Measurements from ENCODE around the gene PPP1R15B. TPM values are rescaled to one million over a fixed set of nuclear protein-coding genes. Genes with fewer than 3 reads are reported as not detected.

PPP1R15B gene
- total RNA-seq, 2 experiments from 2014 or later: 76.0 to 76.1 TPM

DNA sequence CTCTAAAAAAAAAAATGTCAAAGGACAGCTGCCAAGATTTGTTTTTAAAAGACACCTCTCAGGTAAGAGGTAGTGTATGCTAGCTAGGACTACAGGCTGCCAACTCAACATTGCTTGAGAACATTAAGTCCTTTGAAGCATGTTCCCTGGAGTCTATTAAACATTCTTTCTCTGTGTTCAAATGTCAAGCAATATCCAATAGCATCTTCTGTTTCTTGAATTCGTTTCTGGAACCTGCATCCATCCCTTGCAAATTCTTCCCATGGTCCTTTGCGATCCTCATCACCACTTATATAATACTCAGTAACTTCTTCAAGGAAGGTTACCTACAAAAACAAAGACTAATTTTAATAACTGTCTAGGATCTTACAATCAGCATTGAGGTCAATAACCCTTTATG is 5.6 kb downstream of the PPP1R15B start:
- POLR2A ChIA-PET: interaction anchor here (0.6 kb wide), 1 partner anchor 10 kb away, joined by 3 read pairs; no protein-coding TSS in a partner anchor
- Mint-ChIP-seq H3K4me3 (peak overlapping the region; percentile 98), H3K36me3 (ENCODE audit: low read depth) (peaks cover 82% of the 10 kb centered on the region), H3K27me3 (no peaks in the 10 kb centered on the region), H3K27ac (peak overlapping the region; percentile 1), H3K4me1 (peaks cover 30% of the 10 kb centered on the region), H3K9me3 (no peaks in the 10 kb centered on the region)
- no peak for DNase-seq
- CTCF ChIA-PET: interaction anchor here (1.1 kb wide), 1 partner anchor 97 kb away, joined by 3 read pairs; no protein-coding TSS in a partner anchor

GRCh38 chr1:204404629-204405028 is 7.0 kb downstream of the PPP1R15B start:
- Mint-ChIP-seq H3K4me1 (peaks cover 31% of the 10 kb centered on the region), H3K4me3 (no peak overlapping the region), H3K9me3 (no peaks in the 10 kb centered on the region), H3K27me3 (no peaks in the 10 kb centered on the region), H3K36me3 (ENCODE audit: low read depth) (peaks cover 76% of the 10 kb centered on the region), H3K27ac (no peak overlapping the region)
- POLR2A ChIA-PET: no interaction called here
- CTCF ChIA-PET: no interaction called here
- no peak for DNase-seq

DNA sequence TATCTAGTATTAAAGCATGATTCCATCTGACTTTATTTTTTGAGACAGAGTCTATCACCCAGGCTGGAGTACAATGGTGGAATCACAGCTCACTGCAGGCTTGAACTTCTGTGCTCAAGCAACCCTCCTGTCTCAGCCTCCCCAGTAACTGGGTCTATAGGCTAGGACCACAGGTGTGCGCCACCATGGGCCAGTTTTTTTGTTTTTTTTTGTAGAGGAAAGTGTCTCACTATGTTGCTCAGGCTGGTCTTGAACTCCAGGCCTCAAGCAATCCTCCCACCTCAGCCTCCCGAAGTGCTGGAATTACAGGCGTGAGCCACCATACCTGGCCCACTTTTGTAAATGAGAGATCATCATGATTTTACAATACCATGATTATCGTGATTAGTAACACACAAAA is 9.2 kb downstream of the PPP1R15B start:
- ChIA-PET CTCF (no interaction called here), POLR2A (no interaction called here)
- no peaks in the 10 kb centered on the region for H3K27me3 Mint-ChIP-seq
- no peak overlapping the region for H3K27ac Mint-ChIP-seq
- H3K9me3 Mint-ChIP-seq: no peaks in the 10 kb centered on the region
- no peak overlapping the region for H3K4me3 Mint-ChIP-seq
- H3K4me1 Mint-ChIP-seq: peaks cover 34% of the 10 kb centered on the region
- no peak for DNase-seq
- H3K36me3 Mint-ChIP-seq (ENCODE audit: low read depth): peaks cover 70% of the 10 kb centered on the region

DNA sequence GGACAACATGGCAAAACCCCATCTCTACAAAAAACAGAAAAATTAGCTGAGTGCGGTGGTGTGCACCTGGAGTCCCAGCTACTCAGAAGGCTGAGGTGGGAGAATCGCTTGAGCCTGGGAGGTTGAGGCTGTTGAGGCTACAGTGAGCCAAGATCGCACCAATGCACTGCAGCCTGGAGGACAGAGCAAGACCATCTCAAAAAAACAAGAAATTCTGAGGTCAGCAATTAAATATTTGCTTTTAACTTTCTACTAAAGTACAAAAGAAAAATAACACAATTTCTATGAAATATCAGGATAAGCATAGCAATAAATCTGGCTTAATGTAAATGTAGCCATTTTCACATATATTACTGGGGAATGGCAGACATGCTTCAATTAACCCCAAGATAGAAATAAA is 9.9 kb downstream of the PPP1R15B start:
- POLR2A ChIA-PET: interaction anchor here (1.8 kb wide), 1 partner anchor 9 kb away, joined by 10 read pairs; no protein-coding TSS in a partner anchor
- Mint-ChIP-seq H3K27ac (no peak overlapping the region), H3K27me3 (no peaks in the 10 kb centered on the region), H3K9me3 (no peaks in the 10 kb centered on the region), H3K4me3 (no peak overlapping the region), H3K4me1 (peaks cover 31% of the 10 kb centered on the region), H3K36me3 (ENCODE audit: low read depth) (peaks cover 67% of the 10 kb centered on the region)
- DNase-seq: no peak
- CTCF ChIA-PET: interaction anchor here (0.9 to 1.5 kb wide), 2 partner anchors 29 to 102 kb away, joined by 3 read pairs; no protein-coding TSS in a partner anchor

DNA sequence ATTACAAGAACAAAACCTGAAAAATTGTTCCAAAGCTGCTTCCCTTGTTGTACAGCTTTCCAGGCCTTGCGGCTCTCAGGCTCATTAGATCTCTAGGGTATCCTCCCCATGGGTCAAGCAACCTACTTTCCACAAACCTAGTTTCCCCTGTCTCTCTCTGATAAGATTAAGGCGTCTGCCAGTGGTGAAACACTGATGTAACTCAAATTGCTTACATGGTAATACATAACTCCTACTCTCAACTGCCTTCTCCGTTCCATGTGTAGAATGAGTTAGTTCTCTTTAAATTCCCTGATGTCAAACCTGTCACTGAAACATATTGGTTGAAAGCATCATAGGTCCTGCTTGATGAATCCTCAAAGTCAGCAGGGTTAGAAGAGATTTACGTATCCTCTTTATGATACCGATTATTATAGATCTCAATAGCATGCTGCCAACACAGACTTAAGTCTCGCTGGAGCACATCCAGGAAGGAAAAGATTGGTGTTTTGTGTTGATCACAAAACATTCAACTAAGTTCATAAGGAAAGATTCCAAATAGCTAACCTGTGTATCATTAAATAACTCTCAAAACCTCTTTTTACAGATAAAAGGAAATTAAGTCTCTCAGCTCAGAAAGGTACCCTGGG is 10.6 kb downstream of the PPP1R15B start:
- DNase-seq: no peak
- CTCF ChIA-PET: interaction anchor here (0.5 to 1.5 kb wide), 4 partner anchors 30 to 102 kb away, joined by 3 to 4 read pairs (median 3); no protein-coding TSS in a partner anchor
- POLR2A ChIA-PET: interaction anchor here (1.8 kb wide), 1 partner anchor 9 kb away, joined by 10 read pairs; no protein-coding TSS in a partner anchor
- no peak overlapping the region for H3K27ac Mint-ChIP-seq
- no peaks in the 10 kb centered on the region for H3K27me3 Mint-ChIP-seq
- H3K4me3 Mint-ChIP-seq: no peak overlapping the region
- peaks cover 68% of the 10 kb centered on the region for H3K36me3 Mint-ChIP-seq (ENCODE audit: low read depth)
- H3K9me3 Mint-ChIP-seq: no peaks in the 10 kb centered on the region
- H3K4me1 Mint-ChIP-seq: peaks cover 25% of the 10 kb centered on the region

DNA sequence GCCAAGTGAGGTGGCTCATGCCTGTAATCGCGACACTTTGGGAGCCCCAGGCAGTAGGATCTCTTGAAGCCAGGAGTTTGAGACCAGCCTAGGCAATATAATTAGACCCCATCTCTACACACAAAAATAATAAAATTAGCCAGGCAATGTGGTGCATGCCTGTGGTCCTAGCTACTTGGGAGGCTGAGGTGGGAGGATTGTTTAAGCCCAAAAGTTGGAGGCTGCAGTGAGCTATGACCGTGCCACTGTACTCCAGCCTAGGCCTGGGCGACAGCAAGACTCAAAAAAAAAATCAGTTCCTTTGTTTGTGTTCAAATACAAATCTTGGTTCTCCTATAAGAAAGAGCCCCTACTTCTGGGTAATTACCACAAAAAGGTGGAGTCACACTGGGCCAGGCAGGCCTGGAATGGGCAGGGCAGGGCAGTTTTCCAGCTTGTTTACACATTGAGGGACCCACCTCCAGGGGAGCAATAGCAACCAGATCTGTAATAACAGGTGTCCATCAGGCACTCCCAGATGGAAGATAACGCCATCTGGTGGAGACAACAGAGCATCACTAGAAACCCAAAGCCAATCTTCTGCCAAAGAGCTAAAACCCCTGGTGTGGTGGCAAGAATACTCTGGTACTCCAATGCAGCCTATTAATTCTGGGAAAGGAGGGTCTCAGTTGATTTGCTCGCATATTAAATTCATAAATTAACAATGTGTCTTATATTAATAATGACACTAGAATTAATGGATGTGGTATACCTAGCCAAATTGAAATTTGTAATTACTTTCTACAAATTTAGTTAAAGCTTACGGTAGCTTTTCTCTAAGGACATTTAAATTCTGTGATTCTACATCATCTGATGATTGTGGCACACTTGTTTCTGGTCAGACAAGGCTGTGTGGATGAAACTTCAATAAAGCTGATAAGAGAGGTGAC is 13.2 kb downstream of the PPP1R15B start:
- Mint-ChIP-seq H3K27me3 (no peaks in the 10 kb centered on the region), H3K9me3 (no peaks in the 10 kb centered on the region), H3K4me3 (no peak overlapping the region), H3K36me3 (ENCODE audit: low read depth) (peaks cover 60% of the 10 kb centered on the region), H3K27ac (peak overlapping the region; percentile 31), H3K4me1 (peaks cover 7% of the 10 kb centered on the region)
- DNase-seq: peak; percentile 55
- POLR2A ChIA-PET: interaction anchor here (0.6 to 2.0 kb wide), 6 partner anchors 8 to 235 kb away, joined by 3 to 14 read pairs (median 4); no protein-coding TSS in a partner anchor
- CTCF ChIA-PET: interaction anchor here (0.6 to 2.9 kb wide), 47 partner anchors 9 to 409 kb away, joined by 3 to 87 read pairs (median 5); partner anchors contain the start of genes GOLT1A, MDM4, PIK3C2B and REN

DNA sequence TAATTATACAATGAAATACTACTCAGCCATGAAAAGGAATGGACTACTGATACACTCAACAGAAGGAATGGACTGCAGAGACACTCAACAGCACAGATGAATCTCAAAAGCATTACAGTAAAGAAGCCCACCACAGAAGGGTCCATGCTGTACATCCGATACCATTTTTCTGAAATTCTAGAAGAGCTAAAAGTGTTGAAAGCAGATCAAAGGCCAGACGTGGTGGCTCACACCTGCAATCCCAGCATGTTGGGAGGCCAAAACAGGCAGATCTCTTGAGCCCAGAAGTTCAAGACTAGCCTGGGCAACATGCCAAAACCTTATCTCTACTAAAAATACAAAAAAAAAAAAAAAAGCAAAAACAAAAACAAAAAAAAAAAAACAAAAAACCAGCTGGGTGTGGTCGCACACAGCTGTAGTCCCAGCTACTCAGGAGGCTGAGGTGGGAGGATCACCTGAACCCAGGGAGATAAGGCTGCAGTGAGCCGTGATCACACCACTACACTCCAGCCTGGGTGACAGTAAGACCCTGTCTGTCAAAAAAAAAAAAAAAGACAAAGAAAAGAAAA is 15.5 kb downstream of the PPP1R15B start:
- H3K36me3 Mint-ChIP-seq (ENCODE audit: low read depth): peaks cover 46% of the 10 kb centered on the region
- H3K4me3 Mint-ChIP-seq: no peak overlapping the region
- no peaks in the 10 kb centered on the region for H3K27me3 Mint-ChIP-seq
- ChIA-PET POLR2A (interaction anchor here (0.8 kb wide), 1 partner anchor 10 kb away, joined by 3 read pairs; no protein-coding TSS in a partner anchor), CTCF (interaction anchor here (1.0 to 1.7 kb wide), 4 partner anchors 99 to 410 kb away, joined by 3 to 4 read pairs (median 4); partner anchors contain the start of gene PIK3C2B)
- no peaks in the 10 kb centered on the region for H3K9me3 Mint-ChIP-seq
- no peak for DNase-seq
- H3K27ac Mint-ChIP-seq: no peak overlapping the region
- H3K4me1 Mint-ChIP-seq: peaks cover 4% of the 10 kb centered on the region

- H3K4me1 Mint-ChIP-seq: no peaks in the 10 kb centered on the region
- H3K36me3 Mint-ChIP-seq (ENCODE audit: low read depth): peaks cover 18% of the 10 kb centered on the region
- no peak overlapping the region for H3K4me3 Mint-ChIP-seq
- no peaks in the 10 kb centered on the region for H3K27me3 Mint-ChIP-seq
- ChIA-PET CTCF (no interaction called here), POLR2A (no interaction called here)
- no peak overlapping the region for H3K27ac Mint-ChIP-seq
- no peak for DNase-seq
- no peaks in the 10 kb centered on the region for H3K9me3 Mint-ChIP-seq
These were observed 20.0 kb downstream of the PPP1R15B start for GRCh38 chr1:204391629-204392028.

GRCh38 chr1:204390751-204391466 is 20.7 kb downstream of the PPP1R15B start:
- H3K9me3 Mint-ChIP-seq: no peaks in the 10 kb centered on the region
- no peak for DNase-seq
- H3K27ac Mint-ChIP-seq: no peak overlapping the region
- H3K36me3 Mint-ChIP-seq (ENCODE audit: low read depth): peaks cover 13% of the 10 kb centered on the region
- ChIA-PET POLR2A (interaction anchor here (1.3 kb wide), 1 partner anchor 8 kb away, joined by 4 read pairs; no protein-coding TSS in a partner anchor), CTCF (no interaction called here)
- no peak overlapping the region for H3K4me3 Mint-ChIP-seq
- no peaks in the 10 kb centered on the region for H3K27me3 Mint-ChIP-seq
- no peaks in the 10 kb centered on the region for H3K4me1 Mint-ChIP-seq

- H3K27ac Mint-ChIP-seq: no peak overlapping the region
- ChIA-PET POLR2A (no interaction called here), CTCF (interaction anchor here (0.7 to 1.7 kb wide), 4 partner anchors 13 to 257 kb away, joined by 3 to 7 read pairs (median 4); no protein-coding TSS in a partner anchor)
- H3K27me3 Mint-ChIP-seq: peaks cover 5% of the 10 kb centered on the region
- no peak for DNase-seq
- no peak overlapping the region for H3K4me3 Mint-ChIP-seq
- H3K36me3 Mint-ChIP-seq (ENCODE audit: low read depth): no peaks in the 10 kb centered on the region
- H3K4me1 Mint-ChIP-seq: peaks cover 3% of the 10 kb centered on the region
- H3K9me3 Mint-ChIP-seq: no peaks in the 10 kb centered on the region
These were observed 25.9 kb downstream of the PPP1R15B start for GRCh38 chr1:204385727-204386126.

DNA sequence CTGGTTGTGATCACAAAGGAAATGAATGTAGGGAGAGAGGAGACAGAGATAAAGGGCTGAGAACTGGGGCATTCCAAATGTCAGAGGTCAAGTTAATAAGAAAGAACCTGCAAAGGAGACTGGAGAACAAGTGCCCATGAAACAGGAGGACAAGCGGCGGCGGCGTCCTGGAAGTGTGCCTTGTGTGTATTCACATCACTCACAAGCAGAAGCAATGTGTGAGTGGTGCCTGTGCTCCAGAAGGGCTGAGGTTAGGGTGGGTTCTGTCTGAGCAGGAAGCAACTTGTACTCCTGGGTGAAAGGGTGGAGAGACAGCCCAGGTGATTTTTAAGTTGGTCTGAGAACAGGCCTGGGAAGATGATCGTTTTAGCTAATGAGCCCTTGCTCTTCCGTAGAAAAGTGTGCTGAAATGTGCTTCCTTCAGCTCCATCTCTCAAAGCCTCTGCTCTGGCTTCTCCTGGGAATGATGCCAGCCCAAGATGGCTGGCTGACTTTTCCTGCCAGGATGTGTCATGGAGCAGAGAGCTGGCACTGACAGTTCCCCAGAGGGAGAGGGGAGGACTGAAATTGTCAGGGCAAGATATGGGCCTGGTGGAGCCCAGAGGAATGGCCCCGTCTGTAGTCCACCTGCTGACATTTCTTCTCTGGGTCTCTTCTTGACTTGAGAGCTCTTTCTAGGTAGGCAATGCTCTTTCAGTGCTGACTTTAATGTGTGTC is 26.8 kb downstream of the PPP1R15B start:
- no peak overlapping the region for H3K27ac Mint-ChIP-seq
- H3K4me3 Mint-ChIP-seq: no peak overlapping the region
- H3K9me3 Mint-ChIP-seq: no peaks in the 10 kb centered on the region
- no peaks in the 10 kb centered on the region for H3K36me3 Mint-ChIP-seq (ENCODE audit: low read depth)
- DNase-seq: no peak
- peaks cover 3% of the 10 kb centered on the region for H3K4me1 Mint-ChIP-seq
- CTCF ChIA-PET: interaction anchor here (0.7 to 0.9 kb wide), 2 partner anchors 14 to 256 kb away, joined by 3 to 5 read pairs; no protein-coding TSS in a partner anchor
- peaks cover 13% of the 10 kb centered on the region for H3K27me3 Mint-ChIP-seq
- POLR2A ChIA-PET: no interaction called here

Measured in activated CD4-positive, alpha-beta memory T cell treated with anti-CD3 and anti-CD28 coated beads, Interleukin-2, amount 10 ng/mL, durations not matched to agents 7 days and 5 days (primary cell).